Measurements from ENCODE around the gene RPRD1B. TPM values are rescaled to one million over a fixed set of nuclear protein-coding genes. Genes with fewer than 3 reads are reported as not detected.

Gene RPRD1B
- total and polyA plus RNA-seq, 2 experiments from 2014 or later: 7.3 to 24.3 TPM

DNA sequence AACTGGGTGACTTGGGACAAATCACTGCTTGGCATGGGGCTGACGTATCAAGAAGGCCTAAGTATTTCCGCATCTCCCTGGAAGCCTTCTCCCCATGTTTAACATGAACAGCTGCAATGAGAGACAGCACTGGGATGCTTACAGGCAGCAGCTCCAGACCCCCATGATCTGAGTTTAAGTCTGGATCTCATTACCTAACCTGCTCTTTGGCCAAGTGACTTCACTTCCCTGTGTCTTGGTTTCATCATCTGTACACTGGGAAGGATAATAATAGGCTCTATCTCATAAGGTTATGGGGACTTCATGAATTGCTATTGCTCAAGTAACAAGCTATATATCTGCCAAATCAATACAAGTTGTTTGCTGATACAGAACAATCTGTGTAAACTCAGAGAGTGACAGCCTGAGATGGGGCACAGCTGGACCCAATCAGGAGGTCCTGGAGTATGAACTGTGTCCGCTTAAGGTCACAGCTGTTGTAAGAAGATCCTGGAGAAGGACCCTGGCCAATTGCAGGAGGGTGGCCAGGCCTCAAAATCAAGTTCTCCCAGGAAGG, 75.5 kb downstream of the RPRD1B start:
- no peak for TF ChIP-seq EZH2phosphoT487 (IDR thresholded peaks at IDR 0.05; ENCODE audit: unreplicated experiment)
- TF ChIP-seq, protein P1, sequence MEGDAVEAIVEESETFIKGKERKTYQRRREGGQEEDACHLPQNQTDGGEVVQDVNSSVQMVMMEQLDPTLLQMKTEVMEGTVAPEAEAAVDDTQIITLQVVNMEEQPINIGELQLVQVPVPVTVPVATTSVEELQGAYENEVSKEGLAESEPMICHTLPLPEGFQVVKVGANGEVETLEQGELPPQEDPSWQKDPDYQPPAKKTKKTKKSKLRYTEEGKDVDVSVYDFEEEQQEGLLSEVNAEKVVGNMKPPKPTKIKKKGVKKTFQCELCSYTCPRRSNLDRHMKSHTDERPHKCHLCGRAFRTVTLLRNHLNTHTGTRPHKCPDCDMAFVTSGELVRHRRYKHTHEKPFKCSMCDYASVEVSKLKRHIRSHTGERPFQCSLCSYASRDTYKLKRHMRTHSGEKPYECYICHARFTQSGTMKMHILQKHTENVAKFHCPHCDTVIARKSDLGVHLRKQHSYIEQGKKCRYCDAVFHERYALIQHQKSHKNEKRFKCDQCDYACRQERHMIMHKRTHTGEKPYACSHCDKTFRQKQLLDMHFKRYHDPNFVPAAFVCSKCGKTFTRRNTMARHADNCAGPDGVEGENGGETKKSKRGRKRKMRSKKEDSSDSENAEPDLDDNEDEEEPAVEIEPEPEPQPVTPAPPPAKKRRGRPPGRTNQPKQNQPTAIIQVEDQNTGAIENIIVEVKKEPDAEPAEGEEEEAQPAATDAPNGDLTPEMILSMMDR (conservative IDR thresholded peaks at IDR 0.05; ENCODE audit: low read depth in 2 of 2): no peak
- no peak for TF ChIP-seq STAT1 (IDR thresholded peaks at IDR 0.05; ENCODE audit: unreplicated experiment)
- H3K36me3 ChIP-seq (ENCODE audit: insufficient read depth): no peaks in the 10 kb centered on the region
- H3K79me2 ChIP-seq (replicated peaks; ENCODE audit: insufficient read depth): no peaks in the 10 kb centered on the region
- Mint-ChIP-seq H3K9me3 (no peaks in the 10 kb centered on the region), H3K27ac (no peak overlapping the region), H3K36me3 (ENCODE audit: low read depth) (no peaks in the 10 kb centered on the region), H3K4me1 (peaks cover 5% of the 10 kb centered on the region; the same call in 1 of the 3 replicates), H3K4me3 (no peak overlapping the region), H3K27me3 (ENCODE audit: insufficient read depth, low read depth, poor library complexity) (peaks cover 5% of the 10 kb centered on the region)
- no peak for ATAC-seq
- no peak for DNase-seq (ENCODE audit: low spot score)
- no peaks in the 10 kb centered on the region for H3F3A ChIP-seq (replicated peaks; ENCODE audit: low read depth)
- no peak overlapping the region for H3K27ac ChIP-seq (ENCODE audit: low read depth)
- H2AFZ ChIP-seq: no peak overlapping the region
- H3K4me3 ChIP-seq: no peak overlapping the region
- H3K9me2 ChIP-seq (ENCODE audit: insufficient read depth): no peaks in the 10 kb centered on the region
- H3K4me1 ChIP-seq (ENCODE audit: insufficient read depth): no peaks in the 10 kb centered on the region
- no peaks in the 10 kb centered on the region for H4K20me1 ChIP-seq (replicated peaks; ENCODE audit: insufficient read depth)
- H3K27me3 ChIP-seq (ENCODE audit: insufficient read depth): no peaks in the 10 kb centered on the region
- no peak overlapping the region for H3K4me2 ChIP-seq

DNA sequence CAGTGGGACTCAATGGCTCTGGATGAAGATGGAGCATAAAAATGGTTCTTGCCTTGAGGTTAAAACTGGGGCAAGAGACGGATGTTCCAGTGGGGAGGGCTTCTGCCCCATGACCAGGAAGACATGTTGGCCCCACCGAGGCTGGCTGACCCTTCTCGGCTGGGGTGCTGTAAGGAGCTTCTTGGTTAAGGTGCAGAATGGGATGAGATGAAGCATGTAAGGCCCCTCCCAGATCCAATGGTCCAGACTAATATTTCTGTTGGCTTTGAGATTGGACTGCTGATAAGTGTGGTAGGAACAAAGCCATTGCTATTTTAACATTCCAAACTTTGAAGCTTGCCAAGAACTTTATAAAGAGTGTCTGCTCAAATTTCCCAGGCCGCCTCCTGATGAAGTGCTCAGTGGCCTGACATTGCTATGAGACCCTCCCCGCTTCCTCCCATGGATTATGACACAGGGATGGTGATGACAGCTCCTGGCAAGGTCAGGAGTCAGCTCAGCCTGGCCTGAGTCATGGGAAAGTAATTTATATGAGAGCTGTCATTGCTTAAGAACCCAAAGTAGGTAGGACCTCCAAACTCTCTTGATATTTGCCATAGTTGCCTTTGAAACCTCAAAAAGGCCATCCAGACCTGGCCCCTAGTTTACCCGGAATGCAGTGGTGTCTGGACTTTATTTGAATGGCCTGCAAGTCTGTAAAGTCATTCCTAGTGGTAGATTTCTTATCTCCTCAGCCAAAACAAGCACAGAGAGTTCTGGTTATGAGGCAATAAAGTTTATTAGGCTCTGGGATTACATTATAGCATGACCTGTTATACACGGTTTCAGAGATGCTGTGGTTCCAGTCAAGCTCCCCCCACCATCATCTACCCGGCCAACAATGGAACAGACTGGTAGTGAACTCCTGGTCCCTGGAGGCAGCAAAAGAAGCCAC, 76.3 kb downstream of the RPRD1B start:
- Mint-ChIP-seq H3K36me3 (ENCODE audit: low read depth) (no peaks in the 10 kb centered on the region), H3K9me3 (no peaks in the 10 kb centered on the region), H3K4me1 (peaks cover 5% of the 10 kb centered on the region; the same call in 1 of the 3 replicates), H3K27ac (no peak overlapping the region), H3K4me3 (no peak overlapping the region), H3K27me3 (ENCODE audit: insufficient read depth, low read depth, poor library complexity) (peaks cover 5% of the 10 kb centered on the region)
- H3F3A ChIP-seq (replicated peaks; ENCODE audit: low read depth): no peaks in the 10 kb centered on the region
- no peak overlapping the region for H3K27ac ChIP-seq (ENCODE audit: low read depth)
- no peak overlapping the region for H2AFZ ChIP-seq
- no peaks in the 10 kb centered on the region for H3K4me1 ChIP-seq (ENCODE audit: insufficient read depth)
- DNase-seq (ENCODE audit: low spot score) (no peak), ATAC-seq (no peak)
- no peak overlapping the region for H3K4me3 ChIP-seq
- TF ChIP-seq EZH2 (IDR thresholded peaks at IDR 0.05; ENCODE audit: low read depth, unreplicated experiment) (no peak), NANOG (IDR thresholded peaks at IDR 0.05; ENCODE audit: borderline replicate concordance) (no peak)
- no peaks in the 10 kb centered on the region for H3K79me2 ChIP-seq (replicated peaks; ENCODE audit: insufficient read depth)
- no peaks in the 10 kb centered on the region for H3K27me3 ChIP-seq (ENCODE audit: insufficient read depth)
- H3K9me2 ChIP-seq (ENCODE audit: insufficient read depth): no peaks in the 10 kb centered on the region
- H3K4me2 ChIP-seq: no peak overlapping the region
- H4K20me1 ChIP-seq (replicated peaks; ENCODE audit: insufficient read depth): no peaks in the 10 kb centered on the region
- no peaks in the 10 kb centered on the region for H3K36me3 ChIP-seq (ENCODE audit: insufficient read depth)

DNA sequence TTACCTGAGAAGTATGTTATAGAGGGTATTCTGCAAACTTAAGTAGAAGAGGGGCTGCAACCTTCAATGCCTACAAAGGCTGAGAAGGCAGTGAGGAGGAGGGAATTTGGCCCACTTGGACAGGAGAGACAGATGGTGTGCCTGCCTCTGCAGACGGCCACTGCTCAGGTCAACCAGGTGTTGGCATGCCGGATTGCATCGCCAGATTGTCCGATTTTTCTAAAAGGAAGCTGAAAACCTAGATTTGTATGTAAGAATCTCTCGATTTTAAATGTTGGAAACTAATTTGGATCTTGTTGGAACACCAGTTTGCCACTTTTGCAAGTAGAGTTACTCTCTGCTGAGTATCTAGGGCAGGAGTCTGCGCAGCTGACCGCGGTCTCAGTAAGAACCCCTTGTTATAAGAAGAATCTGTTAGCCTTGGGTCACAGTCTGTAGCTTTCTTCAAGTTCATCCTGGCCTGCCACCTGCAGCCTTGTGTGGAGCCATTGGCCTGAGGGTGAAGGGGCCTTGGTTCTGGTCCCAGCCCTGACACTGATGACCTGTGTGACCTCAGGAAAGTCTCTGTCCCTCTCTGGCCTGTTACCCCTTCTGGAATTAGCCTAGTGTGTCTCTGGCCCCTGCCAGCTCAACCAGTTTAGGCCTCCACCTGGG, 77.1 kb downstream of the RPRD1B start:
- H3K79me2 ChIP-seq (replicated peaks; ENCODE audit: insufficient read depth): no peaks in the 10 kb centered on the region
- no peak overlapping the region for H3K27ac ChIP-seq (ENCODE audit: low read depth)
- no peaks in the 10 kb centered on the region for H3K9me2 ChIP-seq (ENCODE audit: insufficient read depth)
- H3K36me3 Mint-ChIP-seq (ENCODE audit: low read depth): no peaks in the 10 kb centered on the region
- no peaks in the 10 kb centered on the region for H3K4me1 ChIP-seq (ENCODE audit: insufficient read depth)
- no peak overlapping the region for H3K4me3 Mint-ChIP-seq
- no peaks in the 10 kb centered on the region for H3K9me3 Mint-ChIP-seq
- no peak overlapping the region for H2AFZ ChIP-seq
- H3K27me3 ChIP-seq (ENCODE audit: insufficient read depth): no peaks in the 10 kb centered on the region
- peaks cover 5% of the 10 kb centered on the region; the same call in 1 of the 3 replicates for H3K4me1 Mint-ChIP-seq
- H3K36me3 ChIP-seq (ENCODE audit: insufficient read depth): no peaks in the 10 kb centered on the region
- no peak overlapping the region for H3K4me2 ChIP-seq
- H3K4me3 ChIP-seq: no peak overlapping the region
- no peak overlapping the region for H3K27ac Mint-ChIP-seq
- no peaks in the 10 kb centered on the region for H3F3A ChIP-seq (replicated peaks; ENCODE audit: low read depth)
- DNase-seq (ENCODE audit: low spot score) (no peak), ATAC-seq (no peak)
- peaks cover 5% of the 10 kb centered on the region for H3K27me3 Mint-ChIP-seq (ENCODE audit: insufficient read depth, low read depth, poor library complexity)
- no peaks in the 10 kb centered on the region for H4K20me1 ChIP-seq (replicated peaks; ENCODE audit: insufficient read depth)
- TF ChIP-seq ZNF331 (CRISPR knock-in tag; IDR thresholded peaks at IDR 0.05; ENCODE audit: low read depth) (no peak), EZH2phosphoT487 (IDR thresholded peaks at IDR 0.05; ENCODE audit: unreplicated experiment) (no peak), NANOG (IDR thresholded peaks at IDR 0.05; ENCODE audit: borderline replicate concordance) (no peak)
